Ovary (tissue), 3 donors: Measurements from ENCODE around the gene CSMD2.

Experiments
- CTCF ChIP-seq, 3 donors: fragments of 450-650 bp in 2 of 3; fragments of 200-600 bp in 1 of 3; IDR thresholded peaks; one replicate each; pipeline versions ENCODE4 v1.5.1 to v1.8.0; 2016 to 2022; ENCODE audit warnings: antibody characterized with exemption in 3 of 3, mild to moderate bottlenecking in 1 of 3
- POLR2A ChIP-seq: fragments of 450-650 bp; IDR thresholded peaks from one replicate; pipeline ENCODE4 v1.6.1; 2017; ENCODE audit warnings: antibody characterized with exemption, mild to moderate bottlenecking, moderate library complexity
- donor health status: DM: no; HTN: no; CAD: no.

- TF ChIP-seq POLR2A (no peak), CTCF (IDR thresholded peaks at IDR 0.05) (no peak)
These were observed 243.7 kb downstream of the CSMD2 start for GRCh38 chr1:33921281-33921680.
